HG03175 (cell line): ENCODE data around the gene POLD2.

Experiments used
- ATAC-seq: cut with Tn5 transposase; IDR thresholded peaks from one replicate; pipeline ENCODE4 v1.9.1; 2021; ENCODE audit warnings: mild to moderate bottlenecking, moderate library complexity; ENCODE audit not compliant: unreplicated experiment

The POLD2 gene

GRCh38 chr7:44066494-44067063, 56.8 kb downstream of the POLD2 start:
- ATAC-seq = no peak

- ATAC-seq = no peak
Observed at GRCh38 chr7:44066111-44066460, 57.3 kb downstream of the POLD2 start.

GRCh38 chr7:44065431-44066110, 57.8 kb downstream of the POLD2 start, which contains the start of gene PGAM2:
TSS of gene PGAM2 (minus strand) at chr7:44065567. CDS start at chr7:44065529, 38 bp downstream.
- ATAC-seq = no peak

GRCh38 chr7:44064791-44065430, 58.4 kb downstream of the POLD2 start:
- no peak for ATAC-seq
